Brain microvascular endothelial cell (primary cell): ENCODE data around the gene FRMD4B.
"Not testable (repeated sequence)": the region's sequence is repeated elsewhere in the genome, so short reads cannot be mapped to it uniquely, and the experiment has no call there.

ENCODE experiments used
- DNase-seq: peaks from one replicate; pipeline ENCODE4 v3.0.0-alpha.2; 2020
- H3K27ac ChIP-seq: fragments of 250-450 bp; sonication (Bioruptor Pico); 2 replicates; pipeline ENCODE4 v1.5.1; 2020; ENCODE audit warnings: mild to moderate bottlenecking, moderate library complexity
- H3K27me3 ChIP-seq: fragments of 250-450 bp; sonication (Bioruptor Pico); replicated peaks from 2 replicates; pipeline ENCODE4 v1.5.1; 2020; ENCODE audit warnings: mild to moderate bottlenecking
- H3K36me3 ChIP-seq: fragments of 250-450 bp; sonication (Bioruptor Pico); replicated peaks from 2 replicates; pipeline ENCODE4 v1.5.1; 2020; ENCODE audit warnings: mild to moderate bottlenecking
- H3K4me3 ChIP-seq: 2 replicates; pipeline ENCODE4 v1.5.1; 2011; ENCODE audit warnings: low read depth, mild to moderate bottlenecking, control low read depth, low read length, moderate library complexity
- CTCF ChIP-seq: IDR thresholded peaks from 2 replicates; pipeline ENCODE4 v1.5.1; 2011; ENCODE audit warnings: low read depth, mild to moderate bottlenecking, moderate library complexity, low read length, control low read depth, inconsistent platforms; ENCODE audit errors: missing control alignments
- in situ Hi-C: cut with HindIII; loops from 2 replicates; pipeline ENCODE4 v1.10.0; 2017; ENCODE audit warnings: low sequenced_read_pairs, low pct_ligation_motif_present

FRMD4B gene

GRCh38 chr3:69326855-69327300 is 59.0 kb downstream of the FRMD4B start:
- H3K4me3 ChIP-seq = no peak overlapping the region
- H3K36me3 ChIP-seq = no peaks in the 10 kb centered on the region
- no peaks in the 10 kb centered on the region for H3K27me3 ChIP-seq
- H3K27ac ChIP-seq = no peak overlapping the region
- in situ Hi-C loops = no loop called here
- no peak for DNase-seq
- TF ChIP-seq CTCF = no peak

- in situ Hi-C loops = no loop called here
- H3K36me3 ChIP-seq = no peaks in the 10 kb centered on the region
- no peak overlapping the region for H3K27ac ChIP-seq
Observed at GRCh38 chr3:69325151-69325550, 60.7 kb downstream of the FRMD4B start.

GRCh38 chr3:69324362-69325025 is 61.4 kb downstream of the FRMD4B start:
- Histone ChIP-seq H3K27ac (no peak overlapping the region), H3K36me3 (no peaks in the 10 kb centered on the region), H3K27me3 (no peaks in the 10 kb centered on the region), H3K4me3 (no peak overlapping the region)
- in situ Hi-C loops = loop anchor here (25.0 kb wide), 1 partner anchor 88 kb away; no protein-coding TSS in a partner anchor
- TF ChIP-seq CTCF = peak; percentile 38
- no peak for DNase-seq

More at GRCh38 chr3:69325151-69325550, 60.7 kb downstream of the FRMD4B start:
- DNase-seq = no peak
- H3K27me3 ChIP-seq = no peaks in the 10 kb centered on the region
- TF ChIP-seq CTCF = no peak
- H3K4me3 ChIP-seq = no peak overlapping the region

- in situ Hi-C loops = loop anchor here (25.0 kb wide), 1 partner anchor 88 kb away; no protein-coding TSS in a partner anchor
- no peak overlapping the region for H3K4me3 ChIP-seq
- H3K27ac ChIP-seq = no peak overlapping the region
- DNase-seq = no peak
- H3K36me3 ChIP-seq = no peaks in the 10 kb centered on the region
- H3K27me3 ChIP-seq = no peaks in the 10 kb centered on the region
- no peak for TF ChIP-seq CTCF
Observed at GRCh38 chr3:69323941-69324340, 61.9 kb downstream of the FRMD4B start.

GRCh38 chr3:69322512-69322911 is 63.4 kb downstream of the FRMD4B start:
- in situ Hi-C loops = loop anchor here (25.0 kb wide), 1 partner anchor 90 kb away; no protein-coding TSS in a partner anchor
- not testable (repeated sequence) for H3K4me3 ChIP-seq, H3K36me3 ChIP-seq, DNase-seq, H3K27me3 ChIP-seq, H3K27ac ChIP-seq

GRCh38 chr3:69322158-69322509 is 63.8 kb downstream of the FRMD4B start:
- Histone ChIP-seq H3K36me3 (no peaks in the 10 kb centered on the region), H3K4me3 (no peak overlapping the region), H3K27me3 (no peaks in the 10 kb centered on the region), H3K27ac (no peak overlapping the region)
- no peak for TF ChIP-seq CTCF
- DNase-seq = no peak
- in situ Hi-C loops = loop anchor here (25.0 kb wide), 1 partner anchor 90 kb away; no protein-coding TSS in a partner anchor
